Epithelial cell of proximal tubule (primary cell): ENCODE data around the gene DNER. TPM values are rescaled to one million over a fixed set of nuclear protein-coding genes. Genes with fewer than 3 reads are reported as not detected.

Experiments
- DNase-seq: peaks from one replicate; pipeline ENCODE4 v3.0.0-alpha.2; 2011; ENCODE audit warnings: low read depth
- H3K4me3 ChIP-seq: 2 replicates; pipeline ENCODE4 v1.5.1; 2011; ENCODE audit warnings: low read depth, mild to moderate bottlenecking, low read length
- total RNA-seq: library from RNA; depleted of rRNA; stranded (reverse); fragments of >200 nt; gene quantifications from 2 replicates; pipeline ENCODE4 v1.2.3, GENCODE V29; 2015
- TF ChIP-seq, protein P1 (sequence below): conservative IDR thresholded peaks from 2 replicates; pipeline ENCODE4 v1.5.1; 2012; ENCODE audit warnings: low read depth, mild to moderate bottlenecking, low read length

Gene DNER
- total RNA-seq, 1 donor from 2014 or later, result 2.7 TPM

- H3K4me3 ChIP-seq, result no peak overlapping the region
- DNase-seq, result no peak
- TF ChIP-seq, protein P1, sequence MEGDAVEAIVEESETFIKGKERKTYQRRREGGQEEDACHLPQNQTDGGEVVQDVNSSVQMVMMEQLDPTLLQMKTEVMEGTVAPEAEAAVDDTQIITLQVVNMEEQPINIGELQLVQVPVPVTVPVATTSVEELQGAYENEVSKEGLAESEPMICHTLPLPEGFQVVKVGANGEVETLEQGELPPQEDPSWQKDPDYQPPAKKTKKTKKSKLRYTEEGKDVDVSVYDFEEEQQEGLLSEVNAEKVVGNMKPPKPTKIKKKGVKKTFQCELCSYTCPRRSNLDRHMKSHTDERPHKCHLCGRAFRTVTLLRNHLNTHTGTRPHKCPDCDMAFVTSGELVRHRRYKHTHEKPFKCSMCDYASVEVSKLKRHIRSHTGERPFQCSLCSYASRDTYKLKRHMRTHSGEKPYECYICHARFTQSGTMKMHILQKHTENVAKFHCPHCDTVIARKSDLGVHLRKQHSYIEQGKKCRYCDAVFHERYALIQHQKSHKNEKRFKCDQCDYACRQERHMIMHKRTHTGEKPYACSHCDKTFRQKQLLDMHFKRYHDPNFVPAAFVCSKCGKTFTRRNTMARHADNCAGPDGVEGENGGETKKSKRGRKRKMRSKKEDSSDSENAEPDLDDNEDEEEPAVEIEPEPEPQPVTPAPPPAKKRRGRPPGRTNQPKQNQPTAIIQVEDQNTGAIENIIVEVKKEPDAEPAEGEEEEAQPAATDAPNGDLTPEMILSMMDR, result no peak
Observed at GRCh38 chr2:229463841-229464346, 250.5 kb downstream of the DNER start.

DNA sequence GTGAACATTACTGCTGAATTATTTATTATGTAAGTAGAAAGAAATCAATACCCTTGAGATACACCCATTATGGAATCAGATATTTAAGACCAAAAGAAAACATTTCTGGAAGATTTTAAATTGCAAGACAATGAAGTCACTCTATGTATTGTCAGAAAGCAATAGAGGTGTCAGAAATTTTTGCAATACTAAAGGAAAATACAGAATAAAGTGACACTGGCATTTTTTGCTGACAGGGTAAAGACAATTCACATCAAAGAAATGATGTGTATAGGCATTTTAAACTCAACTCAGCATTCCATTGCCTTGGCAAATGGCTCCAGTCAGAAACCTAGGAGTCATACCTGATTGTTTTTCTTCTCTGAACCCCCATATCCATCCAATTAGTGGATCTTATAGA, 252.2 kb downstream of the DNER start:
- TF ChIP-seq, protein P1, result no peak
- no peak for DNase-seq

GRCh38 chr2:229456091-229456490, 258.3 kb downstream of the DNER start:
- TF ChIP-seq, protein P1, result no peak
- H3K4me3 ChIP-seq, result no peak overlapping the region
- DNase-seq, result no peak

More for the DNA sequence above, 252.2 kb downstream of the DNER start:
- H3K4me3 ChIP-seq, result no peak overlapping the region

GRCh38 chr2:229454934-229455631, 259.3 kb downstream of the DNER start:
- no peak for DNase-seq
- no peak overlapping the region for H3K4me3 ChIP-seq
- TF ChIP-seq, protein P1, result no peak

- no peak for DNase-seq
- no peak overlapping the region for H3K4me3 ChIP-seq
- TF ChIP-seq, protein P1, result no peak
Observed at GRCh38 chr2:229453230-229453629, 261.1 kb downstream of the DNER start.

GRCh38 chr2:229451852-229452251, 262.5 kb downstream of the DNER start:
- TF ChIP-seq, protein P1, result no peak
- no peak for DNase-seq
- H3K4me3 ChIP-seq, result no peak overlapping the region

- TF ChIP-seq, protein P1, result no peak
- no peak for DNase-seq
Observed at GRCh38 chr2:229447227-229447626, 267.1 kb downstream of the DNER start.

More at GRCh38 chr2:229447227-229447626, 267.1 kb downstream of the DNER start:
- H3K4me3 ChIP-seq, result no peak overlapping the region
